T-helper 2 cell treated with Interferon-gamma antibody and Interleukin-4, amounts not matched to agents 100 ng/mL and 5 ng/mL, for 36 hours (primary cell): ENCODE measurements around the gene DNAJC13. TPM values are rescaled to one million over a fixed set of nuclear protein-coding genes. Genes with fewer than 3 reads are reported as not detected.
"Not testable (repeated sequence)": the region's sequence is repeated elsewhere in the genome, so short reads cannot be mapped to it uniquely, and the experiment has no call there.

Source experiments
- intact Hi-C: fragments of 100-400 bp; cut with micrococcal nuclease; formaldehyde crosslinking; loops from one replicate; pipeline ENCODE4 v1.15.1; 2023
- total RNA-seq: library from RNA; stranded (reverse); gene quantifications from 2 replicates; pipeline ENCODE4 v1.2.3, GENCODE V29; 2022

Gene DNAJC13
- total RNA-seq: 37.5 and 42.3 TPM in 2 replicates

GRCh38 chr3:132416807-132417694 is at the start of gene DNAJC13:
Gene DNAJC13 (plus strand): TSS chr3:132417502. CDS start chr3:132434551, 17,049 bp downstream.
- intact Hi-C loops: loop anchor here (1.0 to 5.0 kb wide), 8 partner anchors 15 to 1390 kb away; partner anchors contain the start of genes ASTE1, CDV3, NEK11 and NPHP3

- intact Hi-C loops: no loop called here
Measured at GRCh38 chr3:132368515-132368914, 48.8 kb upstream of the DNAJC13 start.

GRCh38 chr3:132368962-132369361 is 48.3 kb upstream of the DNAJC13 start:
- intact Hi-C loops: no loop called here

- intact Hi-C loops: not testable (repeated sequence)
Measured at GRCh38 chr3:132376945-132377354, 40.4 kb upstream of the DNAJC13 start.

- intact Hi-C loops: no loop called here
Measured at GRCh38 chr3:132378048-132378762, 39.1 kb upstream of the DNAJC13 start.

GRCh38 chr3:132378846-132379245 is 38.5 kb upstream of the DNAJC13 start:
- intact Hi-C loops: no loop called here

GRCh38 chr3:132380920-132381319 is 36.4 kb upstream of the DNAJC13 start:
- intact Hi-C loops: no loop called here

GRCh38 chr3:132381348-132381944 is 35.9 kb upstream of the DNAJC13 start:
- intact Hi-C loops: no loop called here

- intact Hi-C loops: no loop called here
Measured at GRCh38 chr3:132382267-132382666, 35.0 kb upstream of the DNAJC13 start.

- intact Hi-C loops: no loop called here
Measured at GRCh38 chr3:132382688-132383194, 34.6 kb upstream of the DNAJC13 start.

GRCh38 chr3:132386259-132386658 is 31.0 kb upstream of the DNAJC13 start:
- intact Hi-C loops: no loop called here

- intact Hi-C loops: not testable (repeated sequence)
Measured at GRCh38 chr3:132392675-132393074, 24.6 kb upstream of the DNAJC13 start.

GRCh38 chr3:132394320-132394719 is 23.0 kb upstream of the DNAJC13 start:
- intact Hi-C loops: no loop called here

- intact Hi-C loops: loop anchor here (5.0 kb wide), 1 partner anchor 143 kb away; no protein-coding TSS in a partner anchor
Measured at GRCh38 chr3:132395126-132395525, 22.2 kb upstream of the DNAJC13 start.

GRCh38 chr3:132396255-132396654 is 21.0 kb upstream of the DNAJC13 start:
- intact Hi-C loops: loop anchor here (5.0 kb wide), 1 partner anchor 144 kb away; no protein-coding TSS in a partner anchor

GRCh38 chr3:132396776-132397175 is 20.5 kb upstream of the DNAJC13 start:
- intact Hi-C loops: loop anchor here (5.0 kb wide), 1 partner anchor 144 kb away; no protein-coding TSS in a partner anchor

- intact Hi-C loops: loop anchor here (1.0 to 5.0 kb wide), 2 partner anchors 47 to 147 kb away; no protein-coding TSS in a partner anchor
Measured at GRCh38 chr3:132399054-132399929, 18.0 kb upstream of the DNAJC13 start.

GRCh38 chr3:132401255-132401654 is 16.0 kb upstream of the DNAJC13 start:
- intact Hi-C loops: no loop called here

- intact Hi-C loops: no loop called here
Measured at GRCh38 chr3:132404276-132404675, 13.0 kb upstream of the DNAJC13 start.

- intact Hi-C loops: no loop called here
Measured at GRCh38 chr3:132405188-132405587, 12.1 kb upstream of the DNAJC13 start.
